WTC11 (cell line): Measurements from ENCODE around the gene MYO3A. TPM values are rescaled to one million over a fixed set of nuclear protein-coding genes. Genes with fewer than 3 reads are reported as not detected.

Experiments used
- ATAC-seq: fragments of 200-7000 bp; cut with Tn5 transposase; 2 replicates; pipeline ENCODE4 v1.10.0; 2021; ENCODE audit warnings: mild to moderate bottlenecking, moderate library complexity
- CTCF ChIA-PET: fragments of 300-600 bp; sonication (Branson Sonifier 250); formaldehyde crosslinking; loops from one replicate; lab custom pipeline; 2021; ENCODE audit warnings: antibody characterized with exemption; lab: Charles Lee
- POLR2A ChIA-PET: fragments of 350-600 bp; sonication (Branson Sonifier 250); formaldehyde crosslinking; loops from one replicate; lab custom pipeline; 2021; ENCODE audit warnings: antibody characterized with exemption; lab: Charles Lee
- DNase-seq: peaks from one replicate; pipeline ENCODE4 v3.0.0; 2021; ENCODE audit warnings: low spot score
- H3K27ac Mint-ChIP-seq: 2 replicates; pipeline ENCODE4 v1.8.0; 2021; ENCODE audit warnings: mixed read lengths
- H3K27me3 Mint-ChIP-seq: 2 replicates; pipeline ENCODE4 v1.8.0; 2021; ENCODE audit warnings: low read depth, mild to moderate bottlenecking, moderate library complexity, mixed read lengths
- H3K36me3 Mint-ChIP-seq: 2 replicates; pipeline ENCODE4 v1.8.0; 2021; ENCODE audit warnings: mixed read lengths
- H3K4me1 Mint-ChIP-seq: 2 replicates; pipeline ENCODE4 v1.8.0; 2022; ENCODE audit warnings: mixed read lengths
- H3K4me3 Mint-ChIP-seq: 2 replicates; pipeline ENCODE4 v1.8.0; 2021; ENCODE audit warnings: mild to moderate bottlenecking, moderate library complexity, mixed read lengths
- H3K9me3 Mint-ChIP-seq: 2 replicates; pipeline ENCODE4 v1.8.0; 2021; ENCODE audit warnings: mixed read lengths
- ATF1 ChIP-seq: sonication (generic); formaldehyde crosslinking; IDR thresholded peaks from 2 replicates; pipeline ENCODE4 v1.8.1; 2023; ENCODE audit warnings: mild to moderate bottlenecking, moderate library complexity, missing genetic modification reagents
- GABPB1 ChIP-seq: sonication (generic); formaldehyde crosslinking; IDR thresholded peaks from 2 replicates; pipeline ENCODE4 v1.8.1; 2023; ENCODE audit warnings: mild to moderate bottlenecking, missing genetic modification reagents
- GRHL2 ChIP-seq: fragments of 250-450 bp; sonication (Bioruptor Pico); IDR thresholded peaks from 2 replicates; pipeline ENCODE4 v1.8.0; 2022; ENCODE audit warnings: mild to moderate bottlenecking, moderate library complexity; ENCODE audit not compliant: insufficient replicate concordance, severe bottlenecking
- MXD4 ChIP-seq: fragments of 250-450 bp; sonication (Bioruptor Pico); IDR thresholded peaks from 2 replicates; pipeline ENCODE4 v1.8.0; 2021; ENCODE audit warnings: mild to moderate bottlenecking, moderate library complexity, borderline replicate concordance
- NFATC4 ChIP-seq: fragments of 250-450 bp; sonication (Bioruptor Pico); IDR thresholded peaks from 2 replicates; pipeline ENCODE4 v1.9.0; 2021; ENCODE audit warnings: mild to moderate bottlenecking
- NFE2L1 ChIP-seq: sonication (generic); formaldehyde crosslinking; IDR thresholded peaks from 2 replicates; pipeline ENCODE4 v1.8.1; 2023; ENCODE audit warnings: missing genetic modification reagents
- NR2C2 ChIP-seq: sonication (generic); formaldehyde crosslinking; IDR thresholded peaks from 2 replicates; pipeline ENCODE4 v1.8.0; 2022; ENCODE audit warnings: mild to moderate bottlenecking, missing genetic modification reagents
- RORB ChIP-seq: fragments of 250-450 bp; sonication (Bioruptor Pico); IDR thresholded peaks from 2 replicates; pipeline ENCODE4 v1.9.0; 2021; ENCODE audit warnings: mild to moderate bottlenecking
- ZNF232 ChIP-seq: sonication (generic); formaldehyde crosslinking; IDR thresholded peaks from 2 replicates; pipeline ENCODE4 v1.8.0; 2022; ENCODE audit warnings: mild to moderate bottlenecking, missing genetic modification reagents
- ZNF263 ChIP-seq: sonication (generic); formaldehyde crosslinking; IDR thresholded peaks from 2 replicates; pipeline ENCODE4 v1.8.1; 2022; ENCODE audit warnings: low read depth, mild to moderate bottlenecking, moderate library complexity, missing genetic modification reagents
- ZNF317 ChIP-seq: sonication (generic); formaldehyde crosslinking; IDR thresholded peaks from 2 replicates; pipeline ENCODE4 v1.8.1; 2023; ENCODE audit warnings: low read depth, mild to moderate bottlenecking, moderate library complexity, missing genetic modification reagents, borderline replicate concordance
- ZNF396 ChIP-seq: fragments of 250-450 bp; sonication (Bioruptor Pico); IDR thresholded peaks from 2 replicates; pipeline ENCODE4 v1.8.0; 2021; ENCODE audit warnings: mild to moderate bottlenecking, moderate library complexity, borderline replicate concordance
- total RNA-seq: library from RNA; stranded (reverse); gene quantifications from 3 replicates; pipeline ENCODE4 v1.2.3, GENCODE V29; 2021
- TF ChIP-seq, protein P1 (sequence below): fragments of 250-450 bp; sonication (Bioruptor Pico); conservative IDR thresholded peaks from 2 replicates; pipeline ENCODE4 v1.9.0; 2021; ENCODE audit warnings: mild to moderate bottlenecking
- TF ChIP-seq, protein P2 (sequence below): sonication (generic); formaldehyde crosslinking; conservative IDR thresholded peaks from 2 replicates; pipeline ENCODE4 v1.8.1; 2022; ENCODE audit warnings: mild to moderate bottlenecking, missing genetic modification reagents
- TF ChIP-seq, protein P3 (sequence below): sonication (generic); formaldehyde crosslinking; IDR thresholded peaks from 2 replicates; pipeline ENCODE4 v1.8.1; 2023; ENCODE audit warnings: mild to moderate bottlenecking, missing genetic modification reagents, moderate library complexity
- TF ChIP-seq, protein P4 (sequence below): fragments of 200-600 bp; IDR thresholded peaks from 2 replicates; pipeline ENCODE4 v1.8.0; 2022; ENCODE audit warnings: antibody characterized with exemption
- TF ChIP-seq, protein P5 (sequence below): sonication (generic); formaldehyde crosslinking; conservative IDR thresholded peaks from 2 replicates; pipeline ENCODE4 v1.8.1; 2023; ENCODE audit warnings: mild to moderate bottlenecking, low read depth, missing genetic modification reagents, moderate library complexity
- TF ChIP-seq, protein P6 (sequence below): sonication (generic); formaldehyde crosslinking; IDR thresholded peaks from 2 replicates; pipeline ENCODE4 v1.8.1; 2023; ENCODE audit warnings: mild to moderate bottlenecking, moderate library complexity, missing genetic modification reagents
- TF ChIP-seq, protein P7 (sequence below): sonication (generic); formaldehyde crosslinking; IDR thresholded peaks from 2 replicates; pipeline ENCODE4 v1.8.0; 2022; ENCODE audit warnings: missing genetic modification reagents

MYO3A gene
- total RNA-seq, 1 experiment from 2014 or later, result 3.7 TPM

DNA sequence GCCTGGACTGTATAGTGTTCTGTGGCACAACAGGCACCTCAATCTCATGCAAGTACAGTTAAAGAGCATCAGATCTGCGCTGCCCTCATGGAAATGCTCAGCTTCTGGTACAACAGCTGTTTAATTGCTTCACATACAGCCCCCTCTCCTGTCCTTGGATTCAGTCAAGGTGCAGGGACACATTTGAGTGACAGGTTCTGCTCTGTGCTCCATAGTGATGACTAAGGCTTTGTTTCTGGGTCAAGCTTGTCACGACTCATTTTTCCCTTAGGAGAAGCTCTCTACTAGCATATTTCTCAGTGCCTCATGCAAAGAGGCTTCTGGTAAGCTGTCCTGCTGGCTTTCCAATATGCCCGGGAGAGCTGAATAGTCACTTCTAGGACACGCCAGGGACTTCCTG, 26.8 kb upstream of the MYO3A start (continued):
- TF ChIP-seq, protein P1, sequence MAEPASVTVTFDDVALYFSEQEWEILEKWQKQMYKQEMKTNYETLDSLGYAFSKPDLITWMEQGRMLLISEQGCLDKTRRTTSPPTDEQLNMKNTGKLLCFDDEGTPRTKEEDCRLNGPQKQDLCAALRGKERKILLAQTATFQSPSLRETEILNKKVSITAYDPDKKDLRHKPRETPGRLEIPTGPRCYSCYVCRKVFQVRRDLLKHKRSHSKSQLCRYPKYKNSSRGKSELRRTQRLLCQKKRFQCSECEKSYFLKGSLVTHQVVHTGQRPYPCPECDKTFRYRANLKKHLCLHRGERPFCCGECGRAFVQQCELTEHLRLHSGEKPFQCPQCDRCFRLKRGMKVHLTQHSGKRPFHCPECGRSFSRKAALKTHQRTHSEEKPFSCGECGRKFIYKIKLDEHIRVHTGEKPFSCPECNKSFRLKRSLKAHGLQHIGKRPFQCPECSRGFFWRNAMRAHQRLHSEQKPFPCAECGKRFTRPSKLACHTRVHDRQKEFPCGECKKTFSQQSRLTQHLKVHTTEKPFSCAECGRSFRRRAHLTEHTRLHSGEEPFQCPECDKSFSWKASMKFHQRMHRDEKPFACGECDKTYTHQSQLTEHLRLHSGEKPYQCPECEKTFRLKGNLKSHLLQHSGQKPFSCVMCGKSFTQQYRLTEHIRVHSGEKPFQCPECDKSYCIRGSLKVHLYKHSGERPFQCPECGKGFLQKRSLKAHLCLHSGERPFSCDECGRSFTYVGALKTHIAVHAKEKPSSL (CRISPR knock-in tag), result no peak
- TF ChIP-seq NFATC4 (CRISPR knock-in tag) (no peak), RORB (CRISPR knock-in tag) (no peak)
- TF ChIP-seq, protein P2, sequence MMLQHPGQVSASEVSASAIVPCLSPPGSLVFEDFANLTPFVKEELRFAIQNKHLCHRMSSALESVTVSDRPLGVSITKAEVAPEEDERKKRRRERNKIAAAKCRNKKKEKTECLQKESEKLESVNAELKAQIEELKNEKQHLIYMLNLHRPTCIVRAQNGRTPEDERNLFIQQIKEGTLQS (CRISPR knock-in tag), result no peak

DNA sequence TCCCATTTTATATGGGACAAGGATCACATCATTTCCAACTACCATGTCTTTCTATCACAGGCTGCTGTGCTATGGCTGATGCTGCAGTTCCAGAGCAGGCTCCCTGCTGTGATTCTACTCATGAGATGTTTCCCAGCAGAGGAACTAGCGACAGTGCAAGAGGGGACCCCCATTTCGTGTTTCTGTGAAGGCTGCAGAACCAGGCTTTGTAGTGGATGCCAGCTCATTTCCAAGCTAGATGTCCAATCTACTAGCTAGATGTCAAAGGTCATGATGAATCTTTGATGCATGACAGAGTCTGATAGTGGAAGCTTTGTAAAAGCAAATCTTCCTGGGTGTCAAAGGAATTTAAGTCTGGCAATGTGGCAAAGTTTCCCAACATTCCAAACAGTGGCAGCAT, 21.2 kb upstream of the MYO3A start:
- CTCF ChIA-PET, result interaction anchor here (1.3 kb wide), 1 partner anchor 38 kb away, joined by 3 read pairs; no protein-coding TSS in a partner anchor
- DNase-seq, result peak; percentile 17

More for the DNA sequence above, 21.2 kb upstream of the MYO3A start:
- Mint-ChIP-seq H3K4me3 (no peak overlapping the region), H3K27ac (no peak overlapping the region), H3K4me1 (peaks cover 15% of the 10 kb centered on the region), H3K9me3 (peaks cover 54% of the 10 kb centered on the region), H3K36me3 (peaks cover 43% of the 10 kb centered on the region), H3K27me3 (no peaks in the 10 kb centered on the region)
- POLR2A ChIA-PET, result no interaction called here
- TF ChIP-seq, protein P3, sequence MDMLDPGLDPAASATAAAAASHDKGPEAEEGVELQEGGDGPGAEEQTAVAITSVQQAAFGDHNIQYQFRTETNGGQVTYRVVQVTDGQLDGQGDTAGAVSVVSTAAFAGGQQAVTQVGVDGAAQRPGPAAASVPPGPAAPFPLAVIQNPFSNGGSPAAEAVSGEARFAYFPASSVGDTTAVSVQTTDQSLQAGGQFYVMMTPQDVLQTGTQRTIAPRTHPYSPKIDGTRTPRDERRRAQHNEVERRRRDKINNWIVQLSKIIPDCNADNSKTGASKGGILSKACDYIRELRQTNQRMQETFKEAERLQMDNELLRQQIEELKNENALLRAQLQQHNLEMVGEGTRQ (CRISPR knock-in tag), result no peak
- no peak for TF ChIP-seq GRHL2 (CRISPR knock-in tag)
- TF ChIP-seq ZNF317, result no peak
- no peak for TF ChIP-seq NR2C2 (CRISPR knock-in tag)
- TF ChIP-seq, protein P4, sequence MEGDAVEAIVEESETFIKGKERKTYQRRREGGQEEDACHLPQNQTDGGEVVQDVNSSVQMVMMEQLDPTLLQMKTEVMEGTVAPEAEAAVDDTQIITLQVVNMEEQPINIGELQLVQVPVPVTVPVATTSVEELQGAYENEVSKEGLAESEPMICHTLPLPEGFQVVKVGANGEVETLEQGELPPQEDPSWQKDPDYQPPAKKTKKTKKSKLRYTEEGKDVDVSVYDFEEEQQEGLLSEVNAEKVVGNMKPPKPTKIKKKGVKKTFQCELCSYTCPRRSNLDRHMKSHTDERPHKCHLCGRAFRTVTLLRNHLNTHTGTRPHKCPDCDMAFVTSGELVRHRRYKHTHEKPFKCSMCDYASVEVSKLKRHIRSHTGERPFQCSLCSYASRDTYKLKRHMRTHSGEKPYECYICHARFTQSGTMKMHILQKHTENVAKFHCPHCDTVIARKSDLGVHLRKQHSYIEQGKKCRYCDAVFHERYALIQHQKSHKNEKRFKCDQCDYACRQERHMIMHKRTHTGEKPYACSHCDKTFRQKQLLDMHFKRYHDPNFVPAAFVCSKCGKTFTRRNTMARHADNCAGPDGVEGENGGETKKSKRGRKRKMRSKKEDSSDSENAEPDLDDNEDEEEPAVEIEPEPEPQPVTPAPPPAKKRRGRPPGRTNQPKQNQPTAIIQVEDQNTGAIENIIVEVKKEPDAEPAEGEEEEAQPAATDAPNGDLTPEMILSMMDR, result no peak
- no peak for TF ChIP-seq NFE2L1
- TF ChIP-seq, protein P5, sequence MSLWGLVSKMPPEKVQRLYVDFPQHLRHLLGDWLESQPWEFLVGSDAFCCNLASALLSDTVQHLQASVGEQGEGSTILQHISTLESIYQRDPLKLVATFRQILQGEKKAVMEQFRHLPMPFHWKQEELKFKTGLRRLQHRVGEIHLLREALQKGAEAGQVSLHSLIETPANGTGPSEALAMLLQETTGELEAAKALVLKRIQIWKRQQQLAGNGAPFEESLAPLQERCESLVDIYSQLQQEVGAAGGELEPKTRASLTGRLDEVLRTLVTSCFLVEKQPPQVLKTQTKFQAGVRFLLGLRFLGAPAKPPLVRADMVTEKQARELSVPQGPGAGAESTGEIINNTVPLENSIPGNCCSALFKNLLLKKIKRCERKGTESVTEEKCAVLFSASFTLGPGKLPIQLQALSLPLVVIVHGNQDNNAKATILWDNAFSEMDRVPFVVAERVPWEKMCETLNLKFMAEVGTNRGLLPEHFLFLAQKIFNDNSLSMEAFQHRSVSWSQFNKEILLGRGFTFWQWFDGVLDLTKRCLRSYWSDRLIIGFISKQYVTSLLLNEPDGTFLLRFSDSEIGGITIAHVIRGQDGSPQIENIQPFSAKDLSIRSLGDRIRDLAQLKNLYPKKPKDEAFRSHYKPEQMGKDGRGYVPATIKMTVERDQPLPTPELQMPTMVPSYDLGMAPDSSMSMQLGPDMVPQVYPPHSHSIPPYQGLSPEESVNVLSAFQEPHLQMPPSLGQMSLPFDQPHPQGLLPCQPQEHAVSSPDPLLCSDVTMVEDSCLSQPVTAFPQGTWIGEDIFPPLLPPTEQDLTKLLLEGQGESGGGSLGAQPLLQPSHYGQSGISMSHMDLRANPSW (CRISPR knock-in tag), result no peak
- TF ChIP-seq GABPB1 (CRISPR knock-in tag), result no peak
- no peak for TF ChIP-seq ZNF396 (CRISPR knock-in tag)
- TF ChIP-seq, protein P6, sequence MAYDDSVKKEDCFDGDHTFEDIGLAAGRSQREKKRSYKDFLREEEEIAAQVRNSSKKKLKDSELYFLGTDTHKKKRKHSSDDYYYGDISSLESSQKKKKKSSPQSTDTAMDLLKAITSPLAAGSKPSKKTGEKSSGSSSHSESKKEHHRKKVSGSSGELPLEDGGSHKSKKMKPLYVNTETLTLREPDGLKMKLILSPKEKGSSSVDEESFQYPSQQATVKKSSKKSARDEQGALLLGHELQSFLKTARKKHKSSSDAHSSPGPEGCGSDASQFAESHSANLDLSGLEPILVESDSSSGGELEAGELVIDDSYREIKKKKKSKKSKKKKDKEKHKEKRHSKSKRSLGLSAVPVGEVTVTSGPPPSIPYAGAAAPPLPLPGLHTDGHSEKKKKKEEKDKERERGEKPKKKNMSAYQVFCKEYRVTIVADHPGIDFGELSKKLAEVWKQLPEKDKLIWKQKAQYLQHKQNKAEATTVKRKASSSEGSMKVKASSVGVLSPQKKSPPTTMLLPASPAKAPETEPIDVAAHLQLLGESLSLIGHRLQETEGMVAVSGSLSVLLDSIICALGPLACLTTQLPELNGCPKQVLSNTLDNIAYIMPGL (CRISPR knock-in tag), result no peak
- TF ChIP-seq MXD4 (CRISPR knock-in tag), result no peak
- TF ChIP-seq, protein P7, sequence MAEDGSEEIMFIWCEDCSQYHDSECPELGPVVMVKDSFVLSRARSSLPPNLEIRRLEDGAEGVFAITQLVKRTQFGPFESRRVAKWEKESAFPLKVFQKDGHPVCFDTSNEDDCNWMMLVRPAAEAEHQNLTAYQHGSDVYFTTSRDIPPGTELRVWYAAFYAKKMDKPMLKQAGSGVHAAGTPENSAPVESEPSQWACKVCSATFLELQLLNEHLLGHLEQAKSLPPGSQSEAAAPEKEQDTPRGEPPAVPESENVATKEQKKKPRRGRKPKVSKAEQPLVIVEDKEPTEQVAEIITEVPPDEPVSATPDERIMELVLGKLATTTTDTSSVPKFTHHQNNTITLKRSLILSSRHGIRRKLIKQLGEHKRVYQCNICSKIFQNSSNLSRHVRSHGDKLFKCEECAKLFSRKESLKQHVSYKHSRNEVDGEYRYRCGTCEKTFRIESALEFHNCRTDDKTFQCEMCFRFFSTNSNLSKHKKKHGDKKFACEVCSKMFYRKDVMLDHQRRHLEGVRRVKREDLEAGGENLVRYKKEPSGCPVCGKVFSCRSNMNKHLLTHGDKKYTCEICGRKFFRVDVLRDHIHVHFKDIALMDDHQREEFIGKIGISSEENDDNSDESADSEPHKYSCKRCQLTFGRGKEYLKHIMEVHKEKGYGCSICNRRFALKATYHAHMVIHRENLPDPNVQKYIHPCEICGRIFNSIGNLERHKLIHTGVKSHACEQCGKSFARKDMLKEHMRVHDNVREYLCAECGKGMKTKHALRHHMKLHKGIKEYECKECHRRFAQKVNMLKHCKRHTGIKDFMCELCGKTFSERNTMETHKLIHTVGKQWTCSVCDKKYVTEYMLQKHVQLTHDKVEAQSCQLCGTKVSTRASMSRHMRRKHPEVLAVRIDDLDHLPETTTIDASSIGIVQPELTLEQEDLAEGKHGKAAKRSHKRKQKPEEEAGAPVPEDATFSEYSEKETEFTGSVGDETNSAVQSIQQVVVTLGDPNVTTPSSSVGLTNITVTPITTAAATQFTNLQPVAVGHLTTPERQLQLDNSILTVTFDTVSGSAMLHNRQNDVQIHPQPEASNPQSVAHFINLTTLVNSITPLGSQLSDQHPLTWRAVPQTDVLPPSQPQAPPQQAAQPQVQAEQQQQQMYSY (CRISPR knock-in tag), result no peak
- TF ChIP-seq ATF1, result no peak
- TF ChIP-seq ZNF263, result no peak
- TF ChIP-seq ZNF232, result no peak
- TF ChIP-seq, all 79 proteins: peak for 0
- ATAC-seq, result no peak
